ENCODE measurements around the gene CAMTA1.

Gene CAMTA1

DNA sequence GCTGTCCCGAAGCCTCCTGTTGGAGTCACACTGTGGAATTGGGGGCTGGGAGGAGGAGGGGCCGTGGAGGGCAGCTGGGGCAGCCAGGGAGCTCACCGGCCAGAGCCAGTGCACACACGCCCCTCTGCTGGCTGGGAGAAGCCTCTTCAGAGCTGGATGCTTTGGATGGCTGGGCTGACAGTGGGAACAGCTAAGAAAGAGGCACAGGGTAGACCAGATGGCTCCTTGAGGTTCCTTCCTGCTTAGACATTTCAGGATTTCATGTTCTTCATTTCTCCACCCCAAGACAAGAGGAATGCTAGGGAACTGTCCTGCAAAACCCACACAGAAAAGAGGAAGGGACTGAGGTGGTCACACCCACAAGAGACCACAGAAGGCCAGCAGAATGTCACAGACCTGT, 731.1 kb downstream of the CAMTA1 start:
- no peak overlapping the region for H3K4me3 ChIP-seq (ENCODE audit: low read depth, low read length)
- no peak for TF ChIP-seq CTCF (IDR thresholded peaks at IDR 0.05; ENCODE audit: insufficient read depth, low read depth, low read length, missing control alignments)
- no peak for DNase-seq (ENCODE audit: low read depth)

DNA sequence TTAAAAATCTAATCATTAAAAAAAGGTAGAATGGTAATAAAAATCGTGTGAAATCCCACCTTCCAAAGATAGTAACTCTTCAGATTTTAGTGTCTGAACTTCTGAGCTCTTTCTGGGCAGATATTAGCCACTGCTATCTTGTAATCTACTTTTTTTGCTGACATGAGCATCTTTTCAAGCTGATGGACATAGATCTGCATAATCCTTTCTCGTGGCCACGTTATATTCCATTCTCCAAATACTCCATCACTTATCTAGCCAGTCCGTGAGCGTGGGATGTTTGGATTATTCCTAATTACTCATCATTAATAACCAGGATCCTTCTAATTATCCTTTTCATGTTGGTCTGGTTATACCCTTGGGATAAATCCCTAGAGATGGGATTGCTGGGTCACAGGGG, 731.7 kb downstream of the CAMTA1 start:
- no peak overlapping the region for H3K4me3 ChIP-seq (ENCODE audit: low read depth, low read length)
- DNase-seq (ENCODE audit: low read depth) = no peak
- no peak for TF ChIP-seq CTCF (IDR thresholded peaks at IDR 0.05; ENCODE audit: insufficient read depth, low read depth, low read length, missing control alignments)

GRCh38 chr1:7517611-7518330, 732.5 kb downstream of the CAMTA1 start:
- no peak overlapping the region for H3K4me3 ChIP-seq (ENCODE audit: low read depth, low read length)
- no peak for TF ChIP-seq CTCF (IDR thresholded peaks at IDR 0.05; ENCODE audit: insufficient read depth, low read depth, low read length, missing control alignments)
- no peak for DNase-seq (ENCODE audit: low read depth)

DNA sequence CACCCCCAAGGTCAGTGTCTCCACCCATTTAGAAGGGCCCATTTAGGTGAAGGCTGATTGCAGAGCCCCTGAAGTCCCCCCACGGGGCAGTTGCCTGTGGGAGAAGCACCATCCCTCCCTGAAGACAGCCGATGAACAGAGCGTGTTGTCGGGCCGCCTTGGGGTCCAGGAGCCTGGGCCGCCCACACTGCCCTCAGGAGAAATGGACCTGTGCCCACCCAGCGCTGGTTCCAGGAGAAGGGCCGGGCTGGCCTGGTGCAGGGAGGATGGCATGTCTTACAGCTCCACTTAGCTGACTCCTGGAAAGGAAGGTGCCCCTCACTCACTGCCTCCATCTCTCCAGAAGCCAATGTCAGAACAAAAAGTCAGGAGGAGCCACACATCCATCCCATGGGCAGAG, 733.2 kb downstream of the CAMTA1 start:
- no peak for TF ChIP-seq CTCF (IDR thresholded peaks at IDR 0.05; ENCODE audit: insufficient read depth, low read depth, low read length, missing control alignments)
- no peak overlapping the region for H3K4me3 ChIP-seq (ENCODE audit: low read depth, low read length)
- no peak for DNase-seq (ENCODE audit: low read depth)

DNA sequence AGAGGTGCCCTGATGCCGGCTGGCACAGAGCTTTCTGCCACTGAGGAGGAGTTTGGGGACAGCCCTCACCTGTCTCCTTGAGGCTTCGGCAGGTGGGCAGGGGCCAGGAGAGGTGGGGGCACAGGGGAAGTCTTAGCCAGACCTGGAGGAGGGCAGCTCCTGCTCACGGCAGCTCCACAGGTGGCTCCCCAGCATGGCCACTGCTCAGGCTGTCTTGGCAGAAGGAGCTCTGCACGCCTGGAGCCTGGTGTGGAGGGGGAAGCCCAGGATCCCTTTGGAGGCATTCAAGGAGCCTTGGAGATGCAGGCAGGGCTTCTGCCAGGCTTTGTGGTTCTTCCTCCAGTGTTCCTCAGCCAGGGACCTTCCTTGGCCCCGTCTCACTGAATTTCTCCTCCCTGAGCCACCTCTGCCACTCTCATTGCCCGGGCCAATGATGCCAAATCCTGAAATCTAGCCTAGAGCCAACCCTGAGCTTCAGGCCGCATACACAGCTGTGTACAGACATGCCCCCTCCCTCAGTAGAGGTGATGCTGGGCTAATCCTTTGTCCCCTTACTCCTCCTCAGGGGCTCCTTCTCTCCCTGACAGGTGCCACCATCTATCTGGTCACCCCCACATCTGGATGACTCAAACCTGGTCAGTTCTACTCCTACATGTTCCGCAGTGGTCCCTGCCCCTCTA, 734.1 kb downstream of the CAMTA1 start:
- H3K4me3 ChIP-seq (ENCODE audit: low read depth, low read length) = no peak overlapping the region
- TF ChIP-seq CTCF (IDR thresholded peaks at IDR 0.05; ENCODE audit: insufficient read depth, low read depth, low read length, missing control alignments) = no peak
- no peak for DNase-seq (ENCODE audit: low read depth)

DNA sequence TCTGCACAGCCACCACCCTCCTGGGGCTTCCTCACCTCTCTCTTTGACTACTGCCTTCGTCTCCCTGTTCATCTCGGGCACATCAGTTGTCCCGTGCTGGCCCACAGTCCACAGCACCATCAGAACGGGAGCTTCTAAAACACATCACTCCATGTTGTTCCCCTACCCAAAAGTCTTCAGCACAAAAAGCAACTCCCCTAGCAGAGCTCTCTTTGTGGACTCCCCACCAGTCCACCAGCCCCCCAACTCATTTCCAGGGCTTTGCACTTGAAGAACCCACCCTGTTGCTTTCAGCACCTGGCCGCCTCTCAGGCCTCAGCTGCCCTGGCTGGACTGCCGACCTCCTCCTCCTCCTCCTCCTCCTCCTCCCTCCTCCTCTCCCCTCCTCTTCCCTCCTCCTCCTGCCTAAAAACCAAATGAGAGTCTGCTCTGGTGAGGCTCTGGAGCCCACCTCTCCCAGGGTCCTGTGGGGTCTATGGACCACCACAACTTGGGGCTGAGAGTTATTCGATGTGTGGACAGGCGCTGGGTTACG, 734.7 kb downstream of the CAMTA1 start:
- H3K4me3 ChIP-seq (ENCODE audit: low read depth, low read length) = no peak overlapping the region
- no peak for DNase-seq (ENCODE audit: low read depth)
- no peak for TF ChIP-seq CTCF (IDR thresholded peaks at IDR 0.05; ENCODE audit: insufficient read depth, low read depth, low read length, missing control alignments)

Data from GM12865 (cell line).